Muscle of arm (tissue), 12 donors: Measurements from ENCODE around the gene FRMD4B. TPM values are rescaled to one million over a fixed set of nuclear protein-coding genes. Genes with fewer than 3 reads are reported as not detected.

Experiments used
- DNase-seq: peaks from one replicate; pipeline ENCODE4 v3.0.0-alpha.2; 2013
- polyA plus RNA-seq, 12 donors: library from polyadenylated mRNA; unstranded; fragments of 120-200 nt; gene quantifications; one replicate each; pipeline ENCODE4 v1.2.1, GENCODE V29; 2013; ENCODE audit not compliant: insufficient read length in 12 of 12

FRMD4B gene
- polyA plus RNA-seq, 12 donors = 12.1 to 29.8 (median 17.8) TPM; not detected in 1

DNA sequence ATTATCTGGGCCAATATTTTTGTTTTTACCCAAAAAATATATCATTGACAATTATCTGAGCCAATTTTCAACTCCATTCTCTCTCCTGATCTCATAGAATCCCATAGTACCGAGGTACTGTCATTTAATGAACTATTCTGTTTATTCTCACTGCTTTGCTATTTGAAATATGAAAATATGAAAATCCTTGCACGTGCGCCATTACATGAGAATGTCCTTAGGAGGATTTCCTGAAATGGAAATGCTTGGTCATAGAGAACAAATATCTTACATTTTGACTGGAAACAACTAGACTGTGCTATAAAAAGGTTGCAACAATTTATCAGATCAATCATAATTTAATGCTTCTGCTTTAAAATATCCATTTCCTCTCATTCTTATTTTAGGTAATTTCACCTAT lies 18.3 kb downstream of the FRMD4B start:
- DNase-seq = no peak

DNA sequence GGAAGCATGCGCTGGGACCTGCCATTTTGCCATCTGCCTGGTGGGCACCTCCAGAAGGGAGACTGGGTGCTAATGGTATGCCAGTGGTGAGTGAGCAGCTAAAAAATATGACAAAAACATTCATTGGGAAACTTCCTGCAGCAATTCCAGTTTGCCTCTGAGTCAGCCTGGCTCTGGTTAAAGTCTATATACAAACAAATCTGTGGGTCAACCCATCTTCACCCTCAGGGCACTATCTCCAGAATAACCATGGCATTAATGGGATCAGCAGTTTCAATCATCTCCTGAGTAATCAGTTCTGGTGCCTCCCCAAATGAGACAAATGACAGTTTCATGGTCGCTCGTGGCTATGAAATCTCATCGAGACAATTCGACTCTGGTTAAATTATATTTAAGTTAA lies 21.5 kb downstream of the FRMD4B start:
- DNase-seq = no peak

- no peak for DNase-seq
Observed at GRCh38 chr3:69360690-69361089, 25.2 kb downstream of the FRMD4B start.

DNA sequence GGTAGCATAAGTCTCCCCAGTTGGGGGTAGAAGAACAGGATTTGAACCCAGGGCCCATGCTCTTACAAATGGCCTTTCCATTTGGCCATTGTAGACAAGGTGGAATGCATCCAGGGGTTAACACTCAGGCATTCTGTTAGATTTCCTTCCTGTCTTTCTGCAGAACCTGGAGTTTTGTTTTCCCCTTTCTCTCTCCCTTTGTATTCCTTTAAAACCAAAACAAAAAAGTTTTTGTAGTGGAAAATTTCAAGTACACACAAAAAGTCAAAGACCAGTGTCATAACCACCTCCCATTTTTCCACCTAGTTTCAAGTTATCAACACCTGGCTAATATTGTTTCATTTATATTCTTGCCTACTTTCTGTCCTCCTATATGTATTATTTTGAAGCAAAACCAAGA lies 26.0 kb downstream of the FRMD4B start:
- no peak for DNase-seq

- DNase-seq = no peak
Observed at GRCh38 chr3:69359339-69359893, 26.5 kb downstream of the FRMD4B start.

DNA sequence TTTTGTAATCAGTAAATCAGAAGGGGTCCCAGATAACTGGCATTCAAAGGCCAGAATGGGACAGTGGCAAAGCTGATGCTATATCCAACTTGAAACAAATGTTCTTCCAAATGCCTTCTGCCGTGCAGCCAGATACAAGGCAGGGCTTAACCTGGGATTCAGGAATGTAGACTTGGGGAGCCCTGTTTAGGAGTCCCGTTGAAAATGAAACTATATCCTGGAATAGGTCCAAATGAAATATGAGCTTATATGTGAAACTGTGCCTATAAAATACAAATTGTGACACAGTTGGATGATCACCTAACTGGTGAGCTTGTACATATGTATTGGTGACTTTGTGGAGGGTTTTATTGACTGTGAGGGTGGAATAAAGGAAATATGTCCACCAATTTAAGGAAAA lies 28.7 kb downstream of the FRMD4B start:
- DNase-seq = no peak

DNA sequence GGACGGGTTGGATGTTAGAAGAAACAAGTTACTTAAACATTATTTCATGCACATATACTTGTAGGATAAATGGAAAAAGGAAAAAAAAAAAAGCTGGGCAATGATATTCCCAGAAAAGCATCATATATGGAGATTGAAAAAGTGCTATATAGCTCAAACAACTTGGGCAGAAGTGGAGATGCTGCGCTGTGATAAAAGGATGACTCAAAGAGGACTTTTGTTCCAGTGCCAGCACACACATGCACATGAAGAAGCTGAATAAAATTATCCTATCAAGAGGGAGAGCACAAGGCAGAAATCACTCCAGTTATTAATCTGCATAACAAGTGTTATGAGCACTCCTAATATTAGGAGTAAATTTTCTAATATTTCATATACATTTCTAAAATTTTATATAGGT lies 30.9 kb downstream of the FRMD4B start:
- no peak for DNase-seq

GRCh38 chr3:69353503-69353902 lies 32.4 kb downstream of the FRMD4B start:
- no peak for DNase-seq

DNA sequence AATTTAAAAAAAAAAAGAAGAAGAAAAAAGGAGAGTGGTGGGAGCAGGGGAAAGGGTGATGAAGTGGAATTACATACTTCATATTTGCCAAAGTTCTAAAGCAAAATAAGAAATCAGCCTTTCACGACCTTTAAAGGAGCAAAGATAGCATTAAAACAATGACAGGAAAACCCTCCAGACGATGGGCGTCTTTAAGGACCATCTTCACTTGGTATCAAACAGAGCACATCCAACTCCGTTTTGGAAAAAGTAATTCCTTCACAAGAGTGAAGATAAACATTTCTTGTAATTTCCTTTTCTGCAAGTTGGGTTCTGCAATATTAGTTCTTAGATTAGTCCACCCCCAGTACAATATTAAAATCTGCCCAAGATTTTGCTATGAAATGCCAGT lies 32.8 kb downstream of the FRMD4B start:
- DNase-seq = no peak

DNA sequence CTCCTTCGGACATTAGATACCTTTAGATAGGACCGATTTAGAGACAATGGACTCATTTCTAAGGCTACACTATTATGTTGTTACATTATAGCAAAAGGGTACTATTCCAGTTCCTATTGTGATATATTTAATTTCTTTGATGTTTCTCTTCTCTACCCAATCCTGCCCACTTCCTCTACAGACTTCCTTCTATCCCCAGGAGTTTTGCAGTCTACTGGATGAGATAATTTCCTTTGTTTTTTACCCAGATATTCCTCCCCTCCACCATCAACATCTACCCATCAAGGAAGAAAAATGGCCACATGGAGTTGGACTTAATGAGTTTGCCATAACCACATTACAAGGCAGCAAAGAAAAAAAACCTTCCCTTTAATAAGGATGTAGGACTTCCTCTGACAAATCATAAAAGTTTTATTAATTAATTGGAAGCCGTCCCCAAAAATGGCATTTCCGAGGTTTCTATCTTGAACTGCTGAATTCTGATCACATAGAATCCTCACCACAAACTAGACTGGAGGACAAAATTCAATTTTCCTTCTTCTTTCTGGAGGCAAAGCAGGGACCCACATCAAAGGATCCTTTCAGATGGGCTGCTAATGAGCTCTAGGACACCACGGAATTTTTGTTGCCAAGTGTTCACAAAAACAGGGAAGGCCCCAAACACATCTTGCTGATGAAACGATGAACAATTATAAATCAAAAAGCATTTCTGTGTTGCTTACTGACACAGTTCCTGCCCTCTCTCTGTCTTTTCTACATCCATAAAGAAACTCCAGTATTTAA lies 33.4 kb downstream of the FRMD4B start:
- DNase-seq = no peak

- no peak for DNase-seq
Observed at GRCh38 chr3:69343875-69344274, 42.0 kb downstream of the FRMD4B start.

- no peak for DNase-seq
Observed at GRCh38 chr3:69342074-69342473, 43.8 kb downstream of the FRMD4B start.

DNA sequence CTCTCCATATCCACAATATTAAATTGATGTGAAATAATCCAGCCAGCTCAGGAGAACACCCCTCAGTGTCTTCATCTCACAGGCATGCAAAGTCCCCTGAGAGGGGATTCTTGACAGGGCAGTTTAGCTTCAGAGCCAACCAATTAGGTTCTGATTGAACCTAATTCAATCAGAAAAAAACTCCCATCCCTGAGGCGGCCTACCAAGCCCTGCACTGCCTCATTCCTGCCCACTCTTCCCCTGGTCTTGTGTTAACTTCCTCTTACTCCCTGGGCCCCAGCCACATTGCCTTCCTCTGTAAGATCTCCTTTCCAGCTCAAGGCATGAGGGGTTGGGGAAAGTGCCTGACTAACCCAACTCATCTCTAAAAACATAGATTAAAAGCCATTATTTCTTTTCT lies 46.1 kb downstream of the FRMD4B start:
- no peak for DNase-seq

- no peak for DNase-seq
Observed at GRCh38 chr3:69338911-69339310, 47.0 kb downstream of the FRMD4B start.

GRCh38 chr3:69332934-69333333 lies 53.0 kb downstream of the FRMD4B start:
- DNase-seq = no peak

DNA sequence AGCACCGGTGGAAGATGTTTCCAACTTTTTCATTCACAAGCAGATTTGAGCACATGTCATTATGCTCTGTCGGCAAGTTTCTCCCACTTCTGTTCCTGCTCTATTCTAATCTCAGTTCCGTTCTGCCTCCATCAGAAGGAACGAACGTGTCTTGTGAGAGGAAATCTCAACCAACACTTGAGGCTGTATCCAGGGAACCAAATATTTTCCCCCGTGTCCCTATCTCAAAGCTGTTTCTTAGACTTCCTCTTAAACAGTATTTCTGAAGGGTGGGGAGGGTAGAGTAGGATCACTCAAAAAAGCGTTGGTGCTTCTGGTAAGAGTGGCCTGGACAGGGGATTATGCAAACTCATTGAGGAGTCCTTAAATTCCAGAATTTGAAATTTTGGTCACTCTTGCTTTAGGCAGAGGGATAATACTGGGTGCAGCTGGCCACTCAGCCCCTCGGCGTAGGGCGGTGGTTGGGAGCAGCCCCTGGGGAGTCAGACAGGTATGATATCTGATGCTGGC lies 54.9 kb downstream of the FRMD4B start:
- peak; percentile 34 for DNase-seq

- DNase-seq = no peak
Observed at GRCh38 chr3:69329892-69330291, 56.0 kb downstream of the FRMD4B start.

DNA sequence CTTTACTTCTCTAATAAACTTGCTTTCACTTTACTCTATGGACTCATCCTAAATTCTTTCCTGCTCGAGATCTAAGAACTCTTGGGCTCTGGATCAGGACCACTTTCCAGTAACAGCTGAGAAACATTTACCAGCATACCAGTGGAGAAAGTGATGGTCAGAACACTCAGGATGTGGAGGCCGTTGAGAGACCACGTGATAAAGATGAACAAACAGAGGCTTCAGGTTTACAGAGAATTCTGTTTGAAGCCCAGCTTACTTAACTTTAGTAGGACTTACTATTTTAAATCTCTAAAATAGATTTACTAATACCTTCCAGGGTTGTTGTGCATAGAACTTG lies 57.0 kb downstream of the FRMD4B start:
- DNase-seq = no peak

DNA sequence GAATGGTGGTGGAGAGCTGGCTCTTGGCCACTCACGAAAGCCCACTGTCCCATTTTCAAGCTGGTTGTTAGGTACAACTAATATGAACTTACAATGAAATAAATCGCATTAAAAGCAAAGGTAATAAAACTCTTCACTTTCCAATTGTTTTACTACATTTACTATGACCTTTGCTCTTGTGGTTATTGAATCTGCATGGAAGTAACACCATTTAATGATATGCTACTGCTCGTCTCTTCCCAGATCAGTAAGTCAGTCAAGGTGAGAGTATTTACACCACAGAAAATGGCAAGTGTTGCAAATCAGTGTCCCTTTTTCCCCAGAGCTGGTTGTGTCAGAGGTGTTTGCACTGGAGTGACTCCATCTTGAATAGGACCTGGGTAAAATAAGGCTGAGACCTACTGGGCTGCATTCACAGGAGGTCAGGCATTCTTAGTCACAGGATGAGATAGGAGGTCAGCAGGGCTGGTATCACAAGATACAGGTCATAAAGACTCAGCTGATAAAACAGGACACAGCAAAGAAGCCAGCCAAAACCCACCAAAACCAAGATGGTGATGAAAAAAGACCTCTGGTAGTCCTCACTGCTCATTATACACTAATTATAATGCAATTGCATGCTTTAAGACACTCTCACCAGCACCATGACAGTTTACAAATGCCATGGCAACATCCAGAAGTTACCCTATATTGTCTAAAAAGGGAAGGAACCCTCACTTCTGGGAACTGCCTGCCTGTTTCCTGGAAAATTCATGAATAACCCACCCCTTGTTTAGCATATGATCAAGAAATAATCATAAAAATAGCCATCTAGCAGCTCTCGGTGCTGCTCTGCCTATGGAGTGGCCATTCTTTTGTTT lies 57.6 kb downstream of the FRMD4B start:
- DNase-seq = no peak

GRCh38 chr3:69326855-69327300 lies 59.0 kb downstream of the FRMD4B start:
- DNase-seq = peak; percentile 50

- DNase-seq = no peak
Observed at GRCh38 chr3:69325151-69325550, 60.7 kb downstream of the FRMD4B start.

- DNase-seq = no peak
Observed at GRCh38 chr3:69324362-69325025, 61.4 kb downstream of the FRMD4B start.
